Liver (tissue), 9 donors: Measurements from ENCODE around the gene GFRA1. TPM values are rescaled to one million over a fixed set of nuclear protein-coding genes. Genes with fewer than 3 reads are reported as not detected.

Source experiments
- DNase-seq: peaks from one replicate; pipeline ENCODE4 v3.0.0-alpha.2; 2017; ENCODE audit warnings: low spot score
- H3K27ac ChIP-seq, 2 donors: one replicate each; pipeline ENCODE4 v1.7.0; 2013; ENCODE audit warnings: inconsistent platforms in 2 of 2, low read length in 2 of 2, control low read depth in 1 of 2, low read depth in 1 of 2, mild to moderate bottlenecking in 1 of 2
- H3K27me3 ChIP-seq, 4 donors: one replicate each; pipeline versions ENCODE4 v1.6.1 to v1.7.0; 2013; ENCODE audit warnings: low read length in 3 of 4, inconsistent platforms in 1 of 4, mild to moderate bottlenecking in 1 of 4, moderate library complexity in 1 of 4; ENCODE audit not compliant: control insufficient read depth in 4 of 4, insufficient read depth in 4 of 4
- H3K36me3 ChIP-seq, 4 donors: one replicate each; pipeline versions ENCODE4 v1.6.1 to v1.7.0; 2013; ENCODE audit warnings: low read length in 3 of 4, mild to moderate bottlenecking in 3 of 4, low read depth in 1 of 4, moderate library complexity in 1 of 4; ENCODE audit not compliant: control insufficient read depth in 4 of 4, insufficient read depth in 3 of 4
- H3K4me1 ChIP-seq, 4 donors: one replicate each; pipeline versions ENCODE4 v1.6.1 to v1.7.0; 2013; ENCODE audit warnings: low read length in 3 of 4, mild to moderate bottlenecking in 3 of 4, moderate library complexity in 1 of 4; ENCODE audit not compliant: control insufficient read depth in 4 of 4, insufficient read depth in 4 of 4
- H3K4me3 ChIP-seq, 3 donors: one replicate each; pipeline versions ENCODE4 v1.6.1 to v1.7.0; 2013; ENCODE audit warnings: low read length in 3 of 3, control low read depth in 1 of 3, low read depth in 1 of 3, mild to moderate bottlenecking in 1 of 3
- H3K9ac ChIP-seq, 2 donors: one replicate each; pipeline ENCODE4 v1.7.0; 2013; ENCODE audit warnings: low read length in 2 of 2, mild to moderate bottlenecking in 2 of 2, moderate library complexity in 2 of 2, control low read depth in 1 of 2, low read depth in 1 of 2
- H3K9me3 ChIP-seq, 4 donors: one replicate each; pipeline versions ENCODE4 v1.6.1 to v1.7.0; 2013; ENCODE audit warnings: low read length in 3 of 4; ENCODE audit not compliant: control insufficient read depth in 4 of 4
- ATF3 ChIP-seq: IDR thresholded peaks from 2 replicates; pipeline ENCODE4 v1.6.1; 2016; ENCODE audit warnings: antibody characterized with exemption
- CTCF ChIP-seq: fragments of 150-350 bp; IDR thresholded peaks from 2 replicates; pipeline ENCODE4 v1.5.1; 2017; ENCODE audit warnings: improper control_type of control experiment, low read depth, low read length; ENCODE audit not compliant: missing input control
- EGR1 ChIP-seq, 2 donors: IDR thresholded peaks; 2 replicates each; pipeline ENCODE4 v1.6.1; 2016 to 2018; ENCODE audit warnings: antibody characterized with exemption in 2 of 2, low read depth in 2 of 2
- FOXA1 ChIP-seq: IDR thresholded peaks from 2 replicates; pipeline ENCODE4 v1.6.1; 2016; ENCODE audit warnings: antibody characterized with exemption
- FOXA2 ChIP-seq: IDR thresholded peaks from 2 replicates; pipeline ENCODE4 v1.6.1; 2016; ENCODE audit warnings: antibody characterized with exemption
- GABPA ChIP-seq, 2 donors: IDR thresholded peaks in 1 of 2; conservative IDR thresholded peaks in 1 of 2; 2 replicates each; pipeline ENCODE4 v1.6.1; 2016; ENCODE audit warnings: antibody characterized with exemption in 2 of 2, mild to moderate bottlenecking in 1 of 2, moderate library complexity in 1 of 2
- HNF4A ChIP-seq, 2 donors: conservative IDR thresholded peaks; 2 replicates each; pipeline ENCODE4 v1.6.1; 2016; ENCODE audit warnings: antibody characterized with exemption in 2 of 2, mild to moderate bottlenecking in 2 of 2
- HNF4G ChIP-seq: IDR thresholded peaks from 2 replicates; pipeline ENCODE4 v1.6.1; 2016; ENCODE audit warnings: antibody characterized with exemption
- JUND ChIP-seq, 2 donors: IDR thresholded peaks; 2 replicates each; pipeline ENCODE4 v1.6.1; 2016; ENCODE audit warnings: antibody characterized with exemption in 2 of 2
- MAX ChIP-seq: IDR thresholded peaks from 2 replicates; pipeline ENCODE4 v1.6.1; 2016; ENCODE audit warnings: antibody characterized with exemption
- NR2F2 ChIP-seq: IDR thresholded peaks from 2 replicates; pipeline ENCODE4 v1.6.1; 2016; ENCODE audit warnings: antibody characterized with exemption
- RAD21 ChIP-seq, 2 donors: IDR thresholded peaks; 2 replicates each; pipeline ENCODE4 v1.6.1; 2016; ENCODE audit warnings: antibody characterized with exemption in 2 of 2, mild to moderate bottlenecking in 2 of 2
- REST ChIP-seq: IDR thresholded peaks from 2 replicates; pipeline ENCODE4 v1.6.1; 2016; ENCODE audit warnings: antibody characterized with exemption, mild to moderate bottlenecking
- RXRA ChIP-seq, 2 donors: IDR thresholded peaks; 2 replicates each; pipeline ENCODE4 v1.6.1; 2017 to 2018; ENCODE audit warnings: antibody characterized with exemption in 2 of 2, mild to moderate bottlenecking in 1 of 2
- SP1 ChIP-seq: IDR thresholded peaks from 2 replicates; pipeline ENCODE4 v1.6.1; 2018; ENCODE audit warnings: antibody characterized with exemption, mild to moderate bottlenecking
- TAF1 ChIP-seq: conservative IDR thresholded peaks from 2 replicates; pipeline ENCODE4 v1.6.1; 2016; ENCODE audit warnings: antibody characterized with exemption, mild to moderate bottlenecking
- YY1 ChIP-seq: IDR thresholded peaks from 2 replicates; pipeline ENCODE4 v1.6.1; 2016; ENCODE audit warnings: antibody characterized with exemption, mild to moderate bottlenecking
- ZBTB33 ChIP-seq: IDR thresholded peaks from 2 replicates; pipeline ENCODE4 v1.6.1; 2016; ENCODE audit warnings: antibody characterized with exemption
- WGBS: extraction: QIAGEN DNeasy Blood & Tissue Kit; methylation state at CpG from one replicate; pipeline ENCODE4 v1.1.7; 2013; 5-methylcytosine and 5-hydroxymethylcytosine counted together
- polyA plus RNA-seq, 2 donors: library from polyadenylated mRNA; stranded (reverse) in 1 of 2; unstranded in 1 of 2; fragments of 200-250 nt in 1 of 2; fragments of >200 nt in 1 of 2; fragmentation: Nextera tagmentation in 1 of 2; extraction: Ambion mirVana in 1 of 2; gene quantifications; one replicate each; pipeline versions ENCODE4 v1.2.1 to v1.2.3, GENCODE V29; 2013 to 2015
- total RNA-seq, 2 donors: library from RNA; depleted of rRNA; stranded (reverse); fragments of >200 nt; gene quantifications; one replicate each; pipeline ENCODE4 v1.2.3, GENCODE V29; 2014
- donor health status: healthy.
- donor health status: healthy.
- donor health status: healthy.
- donor health status: healthy.
- donor health status: healthy.

The GFRA1 gene
- total and polyA plus RNA-seq, 4 donors, result 14.2 to 53.6 (median 17.8) TPM

DNA sequence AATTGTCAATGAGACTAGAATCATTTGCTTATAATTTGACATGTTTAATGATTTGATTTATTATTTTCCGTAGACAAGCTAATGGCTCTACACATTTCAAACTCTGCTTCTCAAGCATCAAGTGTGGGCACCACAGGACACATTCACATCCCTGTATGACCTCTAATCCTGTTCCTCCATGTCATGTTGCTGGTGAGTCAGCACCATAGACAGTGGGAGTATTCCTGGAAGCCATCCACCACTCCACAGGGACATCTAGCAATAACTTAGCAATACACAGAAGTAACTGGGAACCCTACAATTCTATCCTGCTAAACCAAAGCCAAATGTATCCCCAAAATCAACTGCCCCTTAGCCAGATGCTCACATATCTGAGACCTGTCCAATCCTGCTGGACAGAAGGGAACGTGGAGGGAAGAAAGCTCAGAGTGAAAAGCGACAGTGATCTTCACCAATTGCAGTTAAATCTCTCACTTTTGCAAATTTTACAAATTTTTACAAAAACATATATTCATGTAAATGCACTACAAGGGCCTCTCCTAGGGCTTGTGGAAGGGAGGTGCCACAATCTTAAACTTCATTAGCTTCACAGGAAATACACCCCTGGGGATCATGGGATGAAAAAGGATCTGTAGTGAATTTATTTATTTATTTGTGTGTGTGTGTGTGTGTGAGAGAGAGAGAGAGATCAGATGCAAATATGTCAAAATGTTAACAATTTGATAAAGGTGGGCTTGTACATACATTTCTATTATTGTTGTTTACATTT, 126.5 kb downstream of the GFRA1 start:
- DNase-seq, result no peak
- 96% methylated on average over 3 of the region's 3 CpGs for WGBS
- Histone ChIP-seq H3K27me3 (no peaks in the 10 kb centered on the region), H3K9me3 (no peaks in the 10 kb centered on the region), H3K36me3 (no peaks in the 10 kb centered on the region), H3K27ac (no peak overlapping the region), H3K4me1 (no peaks in the 10 kb centered on the region), H3K4me3 (no peak overlapping the region), H3K9ac (no peak overlapping the region)
- TF ChIP-seq HNF4G, result no peak
- no peak for TF ChIP-seq RAD21 (IDR thresholded peaks at IDR 0.05)
- no peak for TF ChIP-seq HNF4A (conservative IDR thresholded peaks at IDR 0.05)
- TF ChIP-seq YY1, result no peak
- no peak for TF ChIP-seq ZBTB33
- no peak for TF ChIP-seq NR2F2
- no peak for TF ChIP-seq TAF1
- TF ChIP-seq RXRA (IDR thresholded peaks at IDR 0.05), result no peak
- no peak for TF ChIP-seq ATF3
- TF ChIP-seq JUND (IDR thresholded peaks at IDR 0.05), result no peak
- TF ChIP-seq EGR1 (IDR thresholded peaks at IDR 0.05; ENCODE audit: low read depth in 2 of 2), result no peak
- no peak for TF ChIP-seq FOXA1

GRCh38 chr10:116143673-116144222, 129.3 kb downstream of the GFRA1 start:
- 96% methylated on average over 4 of the region's 4 CpGs for WGBS
- Histone ChIP-seq H3K36me3 (no peaks in the 10 kb centered on the region), H3K4me3 (no peak overlapping the region), H3K4me1 (no peaks in the 10 kb centered on the region), H3K9ac (no peak overlapping the region), H3K27me3 (no peaks in the 10 kb centered on the region), H3K27ac (no peak overlapping the region), H3K9me3 (no peaks in the 10 kb centered on the region)
- DNase-seq, result no peak
- TF ChIP-seq YY1 (no peak), ATF3 (no peak), TAF1 (no peak), JUND (IDR thresholded peaks at IDR 0.05) (no peak), REST (no peak), FOXA2 (no peak), HNF4A (conservative IDR thresholded peaks at IDR 0.05) (no peak), HNF4G (no peak), FOXA1 (no peak), RAD21 (IDR thresholded peaks at IDR 0.05) (no peak), EGR1 (IDR thresholded peaks at IDR 0.05; ENCODE audit: low read depth in 2 of 2) (no peak), MAX (no peak), ZBTB33 (no peak), SP1 (no peak), RXRA (IDR thresholded peaks at IDR 0.05) (no peak), NR2F2 (no peak), GABPA (IDR thresholded peaks at IDR 0.05 in 1 of 2, conservative IDR thresholded peaks at IDR 0.05 in 1 of 2) (no peak), CTCF (no peak)
